Hepatocyte (in vitro differentiated cells): Measurements from ENCODE around the gene TPPP. TPM values are rescaled to one million over a fixed set of nuclear protein-coding genes. Genes with fewer than 3 reads are reported as not detected.

Experiments
- DNase-seq: peaks from one replicate; pipeline ENCODE4 v3.0.0-alpha.2; 2016; ENCODE audit warnings: low spot score
- H2AFZ ChIP-seq: fragments of 200-600 bp; sonication (generic); 2 replicates; pipeline ENCODE4 v1.6.0; 2016; ENCODE audit warnings: antibody characterized with exemption, mild to moderate bottlenecking
- H3K27ac ChIP-seq: fragments of 200-600 bp; sonication (generic); 2 replicates; pipeline ENCODE4 v1.5.1; 2016; ENCODE audit warnings: mild to moderate bottlenecking
- H3K27me3 ChIP-seq: fragments of 200-600 bp; sonication (generic); 2 replicates; pipeline ENCODE4 v1.6.1; 2016
- H3K36me3 ChIP-seq: fragments of 200-600 bp; sonication (generic); replicated peaks from 2 replicates; pipeline ENCODE4 v1.5.1; 2016; ENCODE audit warnings: low read depth; ENCODE audit not compliant: insufficient read depth
- H3K4me1 ChIP-seq: fragments of 200-600 bp; sonication (generic); 2 replicates; pipeline ENCODE4 v1.5.1; 2016; ENCODE audit warnings: mild to moderate bottlenecking, moderate library complexity; ENCODE audit not compliant: insufficient read depth
- H3K4me2 ChIP-seq: fragments of 200-600 bp; sonication (generic); 2 replicates; pipeline ENCODE4 v1.6.0; 2016
- H3K4me3 ChIP-seq: fragments of 200-600 bp; sonication (generic); 2 replicates; pipeline ENCODE4 v1.5.1; 2016; ENCODE audit warnings: mild to moderate bottlenecking
- H3K79me2 ChIP-seq: fragments of 200-600 bp; sonication (generic); 2 replicates; pipeline ENCODE4 v1.6.0; 2017; ENCODE audit warnings: mild to moderate bottlenecking
- H3K9me2 ChIP-seq: fragments of 200-600 bp; sonication (generic); replicated peaks from 2 replicates; pipeline ENCODE4 v1.6.0; 2017; ENCODE audit warnings: mild to moderate bottlenecking; ENCODE audit not compliant: insufficient read depth
- H3K9me3 ChIP-seq: fragments of 200-600 bp; sonication (generic); 2 replicates; pipeline ENCODE4 v1.5.1; 2016; ENCODE audit warnings: low read depth, mild to moderate bottlenecking
- H4K20me1 ChIP-seq: fragments of 200-600 bp; sonication (generic); 2 replicates; pipeline ENCODE4 v1.6.0; 2016; ENCODE audit warnings: mild to moderate bottlenecking; ENCODE audit not compliant: insufficient read depth, poor library complexity, severe bottlenecking
- EZH2 ChIP-seq: fragments of 200-600 bp; sonication (generic); IDR thresholded peaks from 2 replicates; pipeline ENCODE4 v1.6.1; 2016; ENCODE audit warnings: antibody characterized with exemption, mild to moderate bottlenecking, borderline replicate concordance
- EZH2phosphoT487 ChIP-seq: fragments of 200-600 bp; sonication (generic); IDR thresholded peaks from one replicate; pipeline ENCODE4 v1.6.1; 2018; ENCODE audit warnings: antibody characterized with exemption, mild to moderate bottlenecking, low read depth, moderate library complexity; ENCODE audit not compliant: unreplicated experiment, severe bottlenecking
- WGBS: methylation state at CpG from one replicate; pipeline ENCODE4 v1.1.6; 2016; ENCODE audit warnings: low lambda C conversion rate; ENCODE audit errors: missing lambda C conversion rate; 5-methylcytosine and 5-hydroxymethylcytosine counted together
- polyA plus RNA-seq: library from polyadenylated mRNA; unstranded; fragments of >200 nt; fragmentation: Nextera tagmentation; extraction: Ambion mirVana; gene quantifications from 2 replicates; pipeline ENCODE4 v1.2.1, GENCODE V29; 2016
- total RNA-seq: library from RNA; depleted of rRNA; stranded (reverse); fragments of >200 nt; gene quantifications from 2 replicates; pipeline ENCODE4 v1.2.3, GENCODE V29; 2014
- TF ChIP-seq, protein P1 (sequence below): fragments of 200-600 bp; sonication (generic); IDR thresholded peaks from 2 replicates; pipeline ENCODE4 v1.5.1; 2016; ENCODE audit warnings: antibody characterized with exemption, mild to moderate bottlenecking; ENCODE audit not compliant: poor library complexity

TPPP gene
- total and polyA plus RNA-seq, 2 experiments from 2014 or later: 2.0 to 4.3 TPM

- no peak overlapping the region for H3K27ac ChIP-seq
- H3K27me3 ChIP-seq: no peaks in the 10 kb centered on the region
- WGBS: no CpG with 5 or more reads among the region's 8 CpGs
- H3K9me2 ChIP-seq: no peaks in the 10 kb centered on the region
- H3K79me2 ChIP-seq: no peaks in the 10 kb centered on the region
- no peaks in the 10 kb centered on the region for H4K20me1 ChIP-seq
- H3K9me3 ChIP-seq: no peaks in the 10 kb centered on the region
- H2AFZ ChIP-seq: no peak overlapping the region
- TF ChIP-seq EZH2 (no peak), EZH2phosphoT487 (no peak)
- TF ChIP-seq, protein P1, sequence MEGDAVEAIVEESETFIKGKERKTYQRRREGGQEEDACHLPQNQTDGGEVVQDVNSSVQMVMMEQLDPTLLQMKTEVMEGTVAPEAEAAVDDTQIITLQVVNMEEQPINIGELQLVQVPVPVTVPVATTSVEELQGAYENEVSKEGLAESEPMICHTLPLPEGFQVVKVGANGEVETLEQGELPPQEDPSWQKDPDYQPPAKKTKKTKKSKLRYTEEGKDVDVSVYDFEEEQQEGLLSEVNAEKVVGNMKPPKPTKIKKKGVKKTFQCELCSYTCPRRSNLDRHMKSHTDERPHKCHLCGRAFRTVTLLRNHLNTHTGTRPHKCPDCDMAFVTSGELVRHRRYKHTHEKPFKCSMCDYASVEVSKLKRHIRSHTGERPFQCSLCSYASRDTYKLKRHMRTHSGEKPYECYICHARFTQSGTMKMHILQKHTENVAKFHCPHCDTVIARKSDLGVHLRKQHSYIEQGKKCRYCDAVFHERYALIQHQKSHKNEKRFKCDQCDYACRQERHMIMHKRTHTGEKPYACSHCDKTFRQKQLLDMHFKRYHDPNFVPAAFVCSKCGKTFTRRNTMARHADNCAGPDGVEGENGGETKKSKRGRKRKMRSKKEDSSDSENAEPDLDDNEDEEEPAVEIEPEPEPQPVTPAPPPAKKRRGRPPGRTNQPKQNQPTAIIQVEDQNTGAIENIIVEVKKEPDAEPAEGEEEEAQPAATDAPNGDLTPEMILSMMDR: no peak
- no peaks in the 10 kb centered on the region for H3K4me1 ChIP-seq
- no peak overlapping the region for H3K4me2 ChIP-seq
- DNase-seq: no peak
- H3K36me3 ChIP-seq: no peaks in the 10 kb centered on the region
- no peak overlapping the region for H3K4me3 ChIP-seq
These were observed 27.6 kb downstream of the TPPP start for GRCh38 chr5:665541-665955.

DNA sequence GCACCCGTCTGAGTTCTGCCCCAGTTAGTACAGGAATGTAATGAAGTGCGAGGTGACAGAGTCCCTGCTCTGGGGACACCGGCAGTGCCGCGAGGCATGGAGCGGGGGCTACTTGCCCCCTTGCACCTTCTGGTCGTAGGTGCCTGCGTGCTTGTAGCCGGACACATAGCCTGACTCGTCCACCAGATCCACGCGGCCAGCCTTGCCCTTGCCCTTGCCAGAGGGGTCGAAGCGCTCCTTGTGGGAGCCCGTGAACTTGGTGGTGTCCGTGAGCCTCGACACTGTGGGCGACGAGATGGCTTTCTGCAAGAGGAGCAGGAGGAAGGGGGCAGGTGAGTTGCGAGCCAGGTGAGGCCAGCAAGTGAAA, 28.2 kb downstream of the TPPP start:
- Histone ChIP-seq H3K79me2 (no peaks in the 10 kb centered on the region), H3K9me2 (no peaks in the 10 kb centered on the region), H3K27me3 (no peaks in the 10 kb centered on the region), H3K4me2 (no peak overlapping the region), H3K36me3 (no peaks in the 10 kb centered on the region), H2AFZ (no peak overlapping the region), H3K9me3 (no peaks in the 10 kb centered on the region), H4K20me1 (no peaks in the 10 kb centered on the region), H3K27ac (no peak overlapping the region), H3K4me3 (no peak overlapping the region), H3K4me1 (no peaks in the 10 kb centered on the region)
- no peak for TF ChIP-seq EZH2
- TF ChIP-seq, protein P1: no peak
- TF ChIP-seq EZH2phosphoT487: no peak
- DNase-seq: no peak
- WGBS: 97% methylated on average over 19 of the region's 20 CpGs

- H3K9me2 ChIP-seq: no peaks in the 10 kb centered on the region
- H2AFZ ChIP-seq: no peak overlapping the region
- no peak overlapping the region for H3K4me2 ChIP-seq
- no peak overlapping the region for H3K4me3 ChIP-seq
- no peaks in the 10 kb centered on the region for H3K27me3 ChIP-seq
- no peak overlapping the region for H3K27ac ChIP-seq
- WGBS: 92% methylated on average over 23 of the region's 24 CpGs
- H3K79me2 ChIP-seq: no peaks in the 10 kb centered on the region
- no peaks in the 10 kb centered on the region for H3K4me1 ChIP-seq
- TF ChIP-seq, protein P1: no peak
- no peak for TF ChIP-seq EZH2
- TF ChIP-seq EZH2phosphoT487: no peak
- no peaks in the 10 kb centered on the region for H3K36me3 ChIP-seq
- DNase-seq: no peak
- no peaks in the 10 kb centered on the region for H3K9me3 ChIP-seq
- no peaks in the 10 kb centered on the region for H4K20me1 ChIP-seq
These were observed 28.7 kb downstream of the TPPP start for GRCh38 chr5:664343-664993.
